RWPE1 (cell line): ENCODE data around the gene XIRP2.
"Not testable (repeated sequence)": the region's sequence is repeated elsewhere in the genome, so short reads cannot be mapped to it uniquely, and the experiment has no call there.

Experiments used
- CTCF ChIA-PET: fragments of 350-600 bp; sonication (Branson Sonifier 250); formaldehyde crosslinking; extraction: SDS; loops from one replicate; lab custom pipeline; 2021; lab: Yijun Ruan, JAX
- POLR2A ChIA-PET: fragments of 400-600 bp; formaldehyde crosslinking; extraction: SDS; loops from one replicate; lab custom pipeline; 2020; ENCODE audit warnings: antibody characterized with exemption; ENCODE audit not compliant: low non-redundant PET; lab: Yijun Ruan, JAX
- DNase-seq: peaks from one replicate; pipeline ENCODE4 v3.0.0; 2012; ENCODE audit warnings: low spot score
- H3K27ac ChIP-seq: fragments of 450-650 bp; 2 replicates; pipeline ENCODE4 v1.5.1; 2017
- CTCF ChIP-seq: fragments of 450-650 bp; conservative IDR thresholded peaks from 2 replicates; pipeline ENCODE4 v1.5.1; 2017; ENCODE audit warnings: low read depth, mild to moderate bottlenecking

Gene XIRP2

DNA sequence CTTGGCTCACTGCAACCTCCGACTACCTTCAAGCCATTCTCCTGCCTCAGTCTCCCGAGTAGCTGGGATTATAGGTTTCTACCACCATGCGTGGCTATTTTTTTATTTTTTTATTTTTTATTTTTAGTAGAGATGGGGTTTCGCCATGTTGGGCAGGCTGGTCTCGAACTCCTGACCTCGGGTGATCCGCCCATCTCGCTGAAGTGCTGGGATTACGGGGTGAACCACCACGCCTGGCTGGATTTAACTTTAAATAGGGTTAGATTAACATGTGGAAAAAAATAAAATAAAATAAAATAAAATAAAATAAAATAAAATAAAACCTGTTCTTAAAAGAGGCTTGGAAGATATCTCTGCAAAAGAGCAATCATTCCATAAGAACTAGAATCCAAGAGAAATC lies 170.9 kb downstream of the XIRP2 start:
- no peak overlapping the region for H3K27ac ChIP-seq
- CTCF ChIA-PET = interaction anchor here (0.7 kb wide), 1 partner anchor 775 kb away, joined by 3 read pairs; no protein-coding TSS in a partner anchor
- DNase-seq = no peak
- no peak for TF ChIP-seq CTCF
- POLR2A ChIA-PET = no interaction called here

- H3K27ac ChIP-seq = no peak overlapping the region
- ChIA-PET CTCF (no interaction called here), POLR2A (no interaction called here)
- DNase-seq = peak; percentile 34
- TF ChIP-seq CTCF = no peak
These were observed 181.6 kb downstream of the XIRP2 start for GRCh38 chr2:167069855-167070254.

DNA sequence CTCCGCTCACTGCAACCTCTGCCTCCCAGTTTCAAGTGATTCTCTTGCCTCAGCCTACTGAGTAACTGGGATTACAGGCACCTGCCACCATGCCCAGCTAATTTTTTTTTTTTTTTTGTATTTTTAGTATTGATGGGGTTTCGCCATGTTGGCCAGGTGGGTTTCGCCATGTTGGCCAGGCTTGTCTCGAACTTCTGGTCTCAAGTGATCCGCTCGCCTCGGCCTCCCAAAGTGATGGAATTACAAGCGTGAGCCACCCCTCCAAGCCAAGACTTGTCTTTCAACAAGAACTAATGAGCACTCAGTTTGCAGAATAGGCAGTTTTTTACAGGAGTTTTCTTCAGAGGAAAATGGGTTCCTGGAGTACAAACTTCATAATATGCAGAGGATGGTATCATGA lies 187.4 kb downstream of the XIRP2 start:
- POLR2A ChIA-PET, DNase-seq, H3K27ac ChIP-seq, CTCF ChIA-PET: not testable (repeated sequence)

GRCh38 chr2:167098931-167099330 lies 210.7 kb downstream of the XIRP2 start:
- H3K27ac ChIP-seq, CTCF ChIA-PET, POLR2A ChIA-PET, DNase-seq: not testable (repeated sequence)

DNA sequence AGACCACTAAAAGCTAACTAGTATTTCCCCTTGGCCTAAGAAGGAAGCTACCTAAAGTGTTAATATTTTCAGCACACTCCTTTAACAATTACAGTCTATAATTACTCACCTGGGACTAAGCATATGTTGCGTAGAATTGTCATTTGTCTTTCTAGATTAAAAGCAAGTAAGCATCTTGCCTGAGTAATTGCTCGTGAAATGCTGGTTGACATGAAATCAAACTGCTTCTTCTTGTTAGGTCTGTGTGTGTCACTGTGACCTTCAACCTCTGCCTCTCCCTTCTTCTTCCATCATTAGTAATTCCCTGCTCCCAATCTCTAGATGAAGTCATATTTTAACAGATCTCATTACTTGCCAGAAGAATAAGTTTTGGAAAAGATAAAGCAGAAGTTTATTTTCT lies 212.2 kb downstream of the XIRP2 start:
- ChIA-PET POLR2A (no interaction called here), CTCF (no interaction called here)
- DNase-seq = no peak
- no peak overlapping the region for H3K27ac ChIP-seq
- TF ChIP-seq CTCF = no peak

GRCh38 chr2:167103028-167103756 lies 214.9 kb downstream of the XIRP2 start:
- DNase-seq = no peak
- ChIA-PET CTCF (no interaction called here), POLR2A (no interaction called here)
- TF ChIP-seq CTCF = no peak
- no peak overlapping the region for H3K27ac ChIP-seq

DNA sequence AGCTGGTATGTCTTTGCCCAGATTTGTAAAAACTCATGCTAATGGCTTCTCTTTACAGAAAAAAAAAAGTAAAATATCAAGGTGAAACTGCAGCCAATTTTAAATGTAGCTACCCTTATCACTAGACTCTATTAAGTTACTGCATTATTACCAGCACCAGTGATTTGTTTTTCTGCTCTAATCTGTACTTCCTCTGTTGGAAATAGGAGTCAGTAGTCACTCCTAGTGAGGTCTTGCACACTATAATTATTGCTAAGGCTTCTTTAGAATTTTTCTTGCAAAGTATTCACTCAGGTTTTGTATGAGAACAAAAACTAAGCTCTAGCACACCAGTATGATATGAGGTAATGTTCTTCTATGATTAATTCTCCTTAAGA lies 215.5 kb downstream of the XIRP2 start:
- no peak overlapping the region for H3K27ac ChIP-seq
- no peak for TF ChIP-seq CTCF
- CTCF ChIA-PET = interaction anchor here (0.7 kb wide), 1 partner anchor 93 kb away, joined by 5 read pairs; no protein-coding TSS in a partner anchor
- POLR2A ChIA-PET = no interaction called here
- no peak for DNase-seq

DNA sequence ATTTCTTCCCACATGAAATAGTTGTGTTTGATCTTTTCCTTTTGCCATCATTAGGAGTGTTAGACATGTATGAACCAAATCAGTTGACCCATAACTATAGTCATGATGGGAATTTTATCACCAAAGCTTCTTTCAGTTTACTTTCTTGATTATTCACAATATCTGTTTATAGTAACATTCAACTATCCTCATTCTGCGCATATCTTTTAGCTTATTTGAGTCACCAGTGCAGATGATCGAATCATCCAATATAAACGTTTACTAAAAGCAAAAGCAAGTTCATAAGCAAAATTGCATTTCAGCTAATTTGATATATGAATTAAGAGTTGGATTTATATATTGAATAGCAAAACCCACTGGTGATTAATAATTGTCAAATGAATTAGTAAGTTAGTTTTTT lies 216.4 kb downstream of the XIRP2 start:
- no peak for TF ChIP-seq CTCF
- DNase-seq = no peak
- H3K27ac ChIP-seq = no peak overlapping the region
- POLR2A ChIA-PET = no interaction called here
- CTCF ChIA-PET = no interaction called here

GRCh38 chr2:167109682-167110081 lies 221.4 kb downstream of the XIRP2 start:
- CTCF ChIA-PET = interaction anchor here (0.6 kb wide), 1 partner anchor 15 kb away, joined by 4 read pairs; no protein-coding TSS in a partner anchor
- DNase-seq, POLR2A ChIA-PET, H3K27ac ChIP-seq: not testable (repeated sequence)
